Mesenteric fat pad (tissue), 1 donor: ENCODE data around the gene DNAJC7. TPM values are rescaled to one million over a fixed set of nuclear protein-coding genes. Genes with fewer than 3 reads are reported as not detected.

Source experiments
- DNase-seq: peaks from one replicate; pipeline ENCODE4 v3.0.0-alpha.2; 2020; ENCODE audit warnings: low spot score
- long read RNA-seq: library from polyadenylated mRNA; unstranded; transcript quantifications from one replicate; pipeline ENCODE4 v2.0.0, GENCODE V29; 2020
- total RNA-seq: library from RNA; stranded (reverse); fragmentation: NEBNext Ultra II Directional; extraction: Animal tissue kit (Norgen Biotek cat#: 25700); gene quantifications from one replicate; pipeline ENCODE4 v1.2.1, GENCODE V29; 2021
- donor health status: DM: yes; HTN: yes; CAD: no.

The DNAJC7 gene, protein sequence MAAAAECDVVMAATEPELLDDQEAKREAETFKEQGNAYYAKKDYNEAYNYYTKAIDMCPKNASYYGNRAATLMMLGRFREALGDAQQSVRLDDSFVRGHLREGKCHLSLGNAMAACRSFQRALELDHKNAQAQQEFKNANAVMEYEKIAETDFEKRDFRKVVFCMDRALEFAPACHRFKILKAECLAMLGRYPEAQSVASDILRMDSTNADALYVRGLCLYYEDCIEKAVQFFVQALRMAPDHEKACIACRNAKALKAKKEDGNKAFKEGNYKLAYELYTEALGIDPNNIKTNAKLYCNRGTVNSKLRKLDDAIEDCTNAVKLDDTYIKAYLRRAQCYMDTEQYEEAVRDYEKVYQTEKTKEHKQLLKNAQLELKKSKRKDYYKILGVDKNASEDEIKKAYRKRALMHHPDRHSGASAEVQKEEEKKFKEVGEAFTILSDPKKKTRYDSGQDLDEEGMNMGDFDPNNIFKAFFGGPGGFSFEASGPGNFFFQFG
- 74.8 TPM for total RNA-seq
- long read RNA-seq, transcript DNAJC7-203 (14 exons, 2,022 nt), result major isoform, 91 of 187 reads
- long read RNA-seq, partial matches to known transcripts, result 63 of 187 reads
- long read RNA-seq, other reads (novel, unspliced or antisense), result 30 of 187 reads

DNA sequence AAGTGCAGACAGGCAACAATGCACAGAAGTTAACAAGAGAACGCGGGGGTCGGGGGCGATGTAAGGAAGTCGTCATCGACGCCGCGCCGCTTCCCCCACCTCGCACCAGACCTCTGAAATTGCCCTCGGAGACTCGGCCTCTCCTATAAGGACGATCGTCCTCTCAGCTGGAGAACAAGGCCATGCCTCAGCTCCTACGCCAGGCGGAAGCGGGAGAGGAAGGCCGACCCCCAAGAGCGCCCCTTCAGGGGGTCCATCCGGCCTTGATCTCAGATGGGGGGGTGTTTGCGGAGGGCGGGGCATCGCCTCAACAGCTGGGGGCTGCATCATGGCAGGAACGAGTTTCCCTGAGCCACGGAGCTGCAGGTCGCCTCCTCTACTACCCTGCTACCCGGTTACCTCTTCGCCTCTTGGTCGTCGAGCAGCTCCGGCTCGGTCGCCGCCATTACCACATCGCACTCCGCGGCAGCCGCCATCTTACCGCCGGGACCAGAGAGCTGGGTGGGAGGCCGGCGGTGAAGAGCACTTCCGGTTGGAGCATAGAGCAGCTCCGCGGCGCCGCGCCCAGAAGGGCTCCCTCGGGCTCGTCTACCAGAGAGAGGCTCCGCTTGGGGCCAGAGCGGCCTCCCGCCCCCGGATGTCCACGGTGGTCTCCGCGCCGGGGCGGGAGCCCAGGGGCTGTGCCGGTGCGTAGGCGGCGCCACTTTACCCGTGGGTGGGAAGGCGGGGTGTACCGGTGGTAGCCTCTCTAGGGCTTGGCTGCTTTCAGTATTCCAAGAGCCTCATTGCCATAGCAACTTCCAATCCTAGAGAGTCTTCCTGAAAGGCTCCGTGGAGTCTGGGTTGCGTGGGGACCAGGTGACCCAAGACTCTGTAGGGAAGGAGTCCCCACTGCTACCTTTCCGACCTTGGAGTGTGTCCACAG lies at the start of gene DNAJC7:
DNAJC7 (minus strand) TSS at position 499 of the 925 bp plus-strand sequence; CDS start at position 476, 23 bp downstream.
- peak; percentile 98 for DNase-seq

DNA sequence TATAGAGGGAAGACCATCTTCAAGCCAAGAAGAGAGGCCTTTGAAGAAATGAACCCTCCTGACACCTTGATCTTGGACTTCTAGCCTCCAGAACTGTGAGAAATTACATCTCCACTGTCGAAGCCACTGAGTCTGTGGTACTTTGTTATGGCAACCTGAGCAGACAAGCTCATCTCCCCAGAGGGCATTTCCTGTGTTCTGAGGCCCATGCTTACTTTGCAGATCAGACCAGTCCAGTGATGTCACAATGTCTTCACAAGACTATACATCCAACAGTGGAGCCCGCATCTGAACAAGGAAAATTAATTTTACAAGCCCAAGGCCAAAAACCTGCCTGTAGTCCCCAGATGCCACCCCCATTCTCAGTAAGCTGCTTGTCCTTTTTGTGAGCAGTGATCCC lies 48.0 kb upstream of the DNAJC7 start:
- DNase-seq, result no peak

DNA sequence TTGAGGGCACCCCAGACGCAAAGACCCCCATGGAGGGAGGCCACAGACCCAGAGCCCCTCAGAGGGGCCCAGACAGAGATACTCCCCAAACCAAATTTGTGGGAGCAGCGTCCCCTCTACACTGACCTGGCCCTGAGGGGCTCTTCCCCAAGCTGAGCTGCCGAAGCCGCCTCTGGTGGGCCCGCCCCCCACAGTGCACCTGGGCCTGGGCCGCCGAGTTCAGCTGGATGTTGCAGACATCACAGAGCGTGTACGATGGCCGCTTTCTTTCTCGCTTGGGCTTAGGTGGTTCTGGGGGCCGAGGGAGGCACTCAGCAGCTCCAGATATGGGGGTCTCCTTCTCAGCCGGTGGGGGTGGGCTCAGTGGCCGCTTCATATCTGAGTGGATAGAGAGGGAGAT lies 45.4 kb upstream of the DNAJC7 start:
- DNase-seq, result no peak

DNA sequence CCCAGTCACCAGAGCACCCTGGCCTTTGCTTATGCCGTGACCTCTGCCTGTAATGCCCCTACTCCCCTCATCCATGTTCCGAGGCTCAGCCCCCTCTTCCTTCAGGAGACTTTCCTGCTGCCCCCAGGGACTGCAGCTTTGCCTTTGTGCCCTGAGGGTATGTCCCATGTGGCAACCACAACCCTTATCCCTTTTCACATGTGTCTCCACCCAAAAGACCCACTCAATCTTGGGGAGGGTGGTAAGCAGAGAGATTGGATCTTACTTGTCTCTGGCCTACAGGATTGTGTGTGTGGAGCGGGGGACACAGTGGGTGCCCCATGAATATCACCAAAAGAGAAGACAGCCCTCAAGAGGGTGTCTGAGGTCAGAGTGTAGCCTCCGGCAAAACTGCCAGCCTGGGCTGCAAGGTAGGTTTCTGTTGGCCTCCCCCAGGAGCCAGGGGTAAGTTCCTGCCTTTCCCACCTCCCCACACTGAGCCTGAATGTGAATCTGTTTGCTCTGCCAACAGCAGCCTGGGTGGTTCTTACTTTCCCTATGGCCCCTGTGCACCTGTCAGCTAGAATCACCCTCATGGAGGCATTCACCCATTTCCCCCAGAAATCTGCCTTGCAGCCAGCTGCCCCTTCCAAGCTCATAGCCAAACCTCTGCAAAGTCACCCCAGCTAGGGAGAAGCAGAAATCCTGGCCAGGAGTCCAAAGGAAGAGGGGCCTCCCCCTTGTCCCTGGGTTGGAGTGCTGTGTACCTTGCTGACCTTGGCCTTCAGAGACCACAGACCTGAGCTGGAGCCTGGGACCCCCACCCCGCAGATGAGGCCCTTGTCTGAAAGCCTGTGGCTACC lies 44.6 kb upstream of the DNAJC7 start:
- DNase-seq, result no peak

DNA sequence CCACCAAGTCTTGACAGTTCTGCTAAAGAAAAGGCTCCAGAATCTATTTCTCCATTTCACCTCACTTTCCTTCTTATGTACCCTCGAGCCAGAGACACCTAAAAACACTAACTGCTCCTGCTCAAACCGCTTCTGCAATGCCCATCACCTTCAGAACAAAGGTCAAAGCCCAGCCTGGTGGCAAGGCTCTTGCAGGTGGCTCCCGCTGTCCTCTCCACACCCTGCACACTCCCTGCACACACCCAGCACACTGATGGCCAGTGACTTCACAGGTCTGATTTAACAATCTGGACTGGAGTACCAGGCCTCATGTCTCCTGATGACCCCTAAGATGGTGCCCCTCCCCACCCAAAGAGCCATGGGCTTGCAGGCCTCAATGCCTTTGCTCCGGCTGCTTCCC lies 43.0 kb upstream of the DNAJC7 start:
- no peak for DNase-seq

DNA sequence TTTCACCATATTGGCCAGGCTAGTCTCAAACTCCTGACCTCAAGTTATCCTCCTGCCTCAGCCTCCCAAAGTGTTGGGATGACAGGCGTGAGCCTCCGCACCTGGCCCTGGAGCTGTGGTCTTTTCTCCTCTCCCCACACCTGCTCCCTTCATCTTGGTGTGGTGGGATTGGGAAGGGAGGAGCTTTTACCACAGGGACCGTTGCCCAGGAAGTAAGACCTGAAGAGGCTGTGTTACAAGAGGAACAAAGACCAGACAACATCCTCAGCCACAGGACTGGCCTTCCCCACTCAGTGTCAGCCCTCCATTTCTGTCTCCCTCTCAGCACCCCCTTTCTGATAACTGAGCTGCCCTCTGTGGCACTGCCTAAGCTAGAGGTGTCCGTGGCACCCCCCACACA lies 42.6 kb upstream of the DNAJC7 start:
- no peak for DNase-seq

DNA sequence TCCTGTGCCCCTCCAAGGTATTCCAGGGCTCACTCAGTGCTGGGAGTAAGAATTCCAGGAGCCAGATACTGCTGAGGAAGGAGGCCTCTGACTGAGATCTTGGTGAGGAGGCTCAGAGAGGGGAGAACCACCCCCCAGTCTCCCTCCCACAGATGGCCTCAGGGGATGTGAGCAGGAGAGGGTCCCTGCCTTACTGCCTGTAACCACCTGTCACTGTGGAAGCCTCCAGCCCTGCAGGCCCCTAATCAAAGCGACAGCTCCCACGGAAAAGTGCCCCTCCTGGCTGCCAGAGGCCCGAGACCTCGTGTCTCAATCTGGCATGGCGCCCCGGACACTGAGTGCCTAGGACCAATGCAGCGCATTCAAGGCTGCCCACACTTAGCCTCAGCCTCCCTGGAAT lies 40.8 kb upstream of the DNAJC7 start:
- no peak for DNase-seq

DNA sequence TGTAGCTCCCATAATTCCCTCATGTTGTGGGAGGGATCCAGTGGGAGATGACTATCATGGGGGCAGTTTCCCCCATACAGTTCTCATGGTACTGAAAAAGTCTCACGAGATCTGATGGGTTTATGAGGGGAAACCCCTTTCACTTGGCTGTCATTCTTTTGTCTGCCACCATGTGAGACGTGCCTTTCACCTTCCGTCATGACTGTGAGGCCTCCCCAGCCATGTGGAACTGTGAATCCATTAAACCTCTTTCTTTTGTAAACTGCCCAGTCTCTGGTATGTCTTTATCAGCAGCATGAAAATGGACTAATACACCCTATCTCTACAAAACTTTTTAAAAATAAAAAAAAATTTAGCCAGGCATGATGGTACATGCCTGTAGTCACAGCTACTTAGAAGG lies 39.4 kb upstream of the DNAJC7 start:
- DNase-seq, result no peak

DNA sequence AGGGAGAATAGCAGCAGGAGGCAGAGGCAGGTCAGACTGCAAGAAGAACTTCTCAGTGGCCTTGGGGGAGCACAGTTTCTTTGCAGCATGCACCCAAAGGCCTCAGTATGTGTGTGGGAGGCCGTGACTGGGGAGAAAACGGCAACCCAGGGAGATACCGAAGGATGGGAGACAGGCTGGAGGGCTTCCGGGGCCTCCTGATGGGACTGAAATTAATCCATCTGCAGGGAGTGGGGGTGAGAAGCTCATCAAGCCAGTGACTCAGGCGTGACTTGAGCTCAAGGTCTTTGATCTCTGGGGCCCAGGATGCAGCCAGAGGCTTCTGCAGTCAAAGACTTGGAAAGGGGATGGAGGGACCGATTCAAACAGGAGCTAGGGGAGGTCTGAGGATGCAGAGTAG lies 38.3 kb upstream of the DNAJC7 start:
- no peak for DNase-seq

DNA sequence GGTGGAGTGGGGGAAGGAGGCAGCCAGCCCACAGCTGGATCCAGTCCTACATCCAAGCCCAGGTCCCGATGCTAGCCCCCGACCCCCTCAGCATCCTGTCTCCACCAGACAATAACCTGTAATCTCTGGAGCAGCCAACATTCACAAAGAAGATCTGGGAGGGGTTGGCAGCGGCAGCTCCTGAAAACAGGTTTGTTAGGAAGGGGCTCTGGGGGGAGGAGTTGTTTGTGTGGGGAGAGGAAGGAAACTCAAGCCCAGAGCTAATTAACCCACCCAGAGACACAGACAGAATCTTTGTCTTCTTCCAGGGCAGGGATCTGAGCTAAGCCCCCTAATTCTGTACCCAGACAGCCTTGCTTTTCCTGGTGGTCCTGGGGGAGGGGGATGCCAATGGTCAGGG lies 37.8 kb upstream of the DNAJC7 start:
- DNase-seq, result no peak

DNA sequence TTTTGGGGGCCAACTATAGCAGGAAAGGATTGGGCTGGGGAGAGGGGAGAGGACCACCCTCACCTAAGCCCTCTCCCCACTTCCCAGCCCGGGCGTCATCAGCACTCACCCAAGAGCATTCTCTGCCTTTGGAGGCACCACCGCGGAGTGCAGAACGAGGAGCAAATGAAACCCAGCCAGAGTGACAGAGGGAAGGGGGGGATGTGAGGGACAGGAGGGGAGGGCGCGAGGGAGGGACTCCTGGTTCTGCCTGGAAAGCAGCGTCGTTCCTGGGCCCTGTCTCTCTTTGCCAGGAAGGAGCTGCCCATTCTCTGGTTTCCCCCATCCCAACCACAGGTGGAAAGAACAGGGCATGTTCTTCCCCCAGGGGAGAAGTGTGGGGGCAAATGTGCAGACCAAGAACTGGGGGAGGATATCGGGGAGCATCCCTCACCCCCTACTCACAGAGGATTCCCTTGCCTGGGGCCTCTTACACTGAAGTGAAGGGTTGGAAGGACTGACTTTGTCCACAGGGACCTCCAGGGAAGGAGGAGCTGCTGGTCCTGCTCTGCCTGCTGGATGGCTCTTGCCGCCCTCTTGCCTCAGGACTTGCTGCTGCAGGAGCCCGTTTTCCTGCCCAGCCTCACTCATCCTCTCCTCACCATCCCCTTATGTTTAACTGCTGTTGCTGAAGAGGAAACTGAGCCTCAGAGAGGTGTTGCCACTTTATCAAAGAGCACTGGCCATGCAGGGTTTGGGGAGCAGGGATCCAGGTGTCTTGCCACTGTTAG lies 36.7 kb upstream of the DNAJC7 start:
- no peak for DNase-seq

DNA sequence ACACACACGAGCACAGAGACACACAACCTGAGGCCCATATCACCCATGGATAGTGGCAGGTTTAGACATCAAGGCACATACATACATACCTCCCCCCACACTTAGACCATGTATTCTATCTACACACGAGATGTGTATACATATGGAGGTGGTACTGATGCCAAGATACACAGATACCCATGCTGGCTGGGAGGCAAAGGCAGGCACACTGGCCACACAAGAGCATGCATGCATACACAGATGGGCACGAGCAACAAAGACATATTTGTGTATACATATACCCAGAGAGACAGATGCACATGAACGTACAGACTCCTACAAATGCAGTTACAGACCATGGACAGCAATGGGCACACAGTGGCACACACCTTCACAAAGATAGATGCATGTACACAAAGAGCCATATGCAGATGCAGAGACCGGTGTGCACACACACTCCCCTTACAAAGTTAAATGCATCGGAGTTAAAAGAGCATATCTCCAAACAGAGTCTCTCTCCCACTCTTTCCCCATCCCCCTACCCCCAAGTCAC lies 35.2 kb upstream of the DNAJC7 start:
- no peak for DNase-seq

DNA sequence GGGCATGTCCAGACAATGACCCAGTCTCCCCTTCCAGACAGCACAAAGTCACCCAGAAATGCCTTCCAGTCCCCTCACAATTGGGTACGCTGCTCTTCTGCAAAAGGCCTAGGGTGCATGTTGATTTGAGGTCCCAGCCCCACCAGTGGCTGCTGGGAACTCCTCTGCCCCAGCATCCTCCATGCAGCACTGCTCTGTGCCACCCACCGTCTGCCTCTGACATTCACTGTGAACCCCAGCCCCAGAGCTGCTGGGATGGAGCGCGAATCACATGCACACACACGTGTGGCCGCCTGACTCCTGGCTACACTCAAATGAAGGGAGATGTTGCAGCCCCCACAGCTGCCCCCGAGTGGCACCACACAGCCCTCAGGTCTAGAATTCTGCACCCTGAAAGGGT lies 34.4 kb upstream of the DNAJC7 start:
- DNase-seq, result no peak

DNA sequence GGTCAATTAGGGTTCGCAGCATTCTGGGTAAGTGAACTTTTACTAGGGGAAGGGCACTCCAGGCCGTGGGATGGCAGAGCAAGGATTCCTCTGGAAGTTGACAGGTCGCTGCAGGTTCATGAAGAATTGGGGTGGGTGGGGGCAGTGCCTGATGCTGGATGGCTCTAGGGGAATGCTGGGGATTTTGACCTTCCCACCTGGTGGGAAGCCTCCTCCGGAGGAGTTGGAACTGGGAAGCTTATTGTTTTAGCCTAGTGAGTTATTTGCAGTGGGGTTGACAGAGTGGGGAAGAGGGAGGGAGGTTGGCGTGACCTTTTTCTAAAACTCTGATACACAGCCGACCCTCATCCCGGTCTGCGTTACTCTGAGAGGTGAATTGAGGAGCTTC lies 33.8 kb upstream of the DNAJC7 start:
- DNase-seq, result no peak

DNA sequence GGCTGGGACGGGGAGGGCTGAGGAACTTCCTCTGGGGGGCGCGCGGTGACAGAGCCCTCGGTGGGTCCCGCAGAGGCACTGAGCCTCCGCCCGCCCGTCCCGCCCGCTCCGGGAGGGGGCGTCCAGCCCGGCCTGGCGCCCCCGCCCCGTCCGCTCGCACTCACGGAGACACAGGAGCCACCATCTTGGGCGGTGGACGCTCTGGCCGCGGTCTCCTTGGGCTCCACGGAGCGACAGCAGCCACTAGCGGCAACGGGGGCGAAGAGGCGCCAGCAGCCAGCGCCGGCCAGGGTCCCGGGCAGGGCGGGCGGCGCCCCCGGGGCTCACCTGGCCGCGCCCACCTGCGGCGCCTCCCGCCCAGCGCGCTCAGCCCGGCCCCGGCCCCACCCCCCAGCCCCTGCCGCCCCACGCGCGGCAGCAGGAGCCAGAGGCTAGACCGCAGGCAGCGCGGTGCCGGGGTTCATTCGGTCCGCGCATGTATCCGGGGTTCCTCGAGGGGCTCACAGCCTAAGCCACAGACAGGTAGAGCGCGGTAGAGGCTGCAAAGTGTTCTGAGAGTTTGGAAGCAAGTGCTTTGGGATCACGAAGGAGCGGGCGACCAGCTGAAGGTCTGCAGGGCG lies 33.3 kb upstream of the DNAJC7 start, which contains the start of gene C17orf113:
C17orf113 (minus strand) TSS at position 209 of the 620 bp plus-strand sequence. CDS start 7,225 bp downstream, outside the sequence.
- peak; percentile 90 for DNase-seq

DNA sequence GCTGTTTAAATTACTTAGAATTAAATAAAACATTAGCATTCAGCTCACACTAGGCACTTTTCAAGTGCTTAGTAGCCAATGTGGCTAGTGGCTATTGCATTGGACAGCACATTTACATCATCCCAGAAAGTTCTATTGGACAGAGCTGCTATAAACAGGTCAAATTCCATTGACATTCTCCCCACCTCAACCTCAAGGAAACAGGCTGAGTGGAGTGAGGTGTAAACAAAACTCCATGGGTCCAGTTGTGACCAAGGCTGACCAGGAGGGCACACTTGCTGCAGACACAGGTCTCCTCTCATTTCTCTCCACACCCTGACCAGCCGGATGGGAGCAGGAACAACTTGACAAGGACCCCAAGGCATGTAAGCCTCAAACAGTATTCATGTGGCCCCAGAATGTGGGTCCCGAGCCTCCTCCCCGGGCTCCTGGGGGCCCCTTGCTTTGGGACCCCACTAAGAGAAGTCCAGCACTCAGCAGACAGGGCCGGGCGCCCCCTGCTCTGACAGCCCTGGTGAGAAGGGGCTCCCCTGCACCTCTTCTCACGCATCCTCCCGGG lies 32.7 kb upstream of the DNAJC7 start:
- no peak for DNase-seq

DNA sequence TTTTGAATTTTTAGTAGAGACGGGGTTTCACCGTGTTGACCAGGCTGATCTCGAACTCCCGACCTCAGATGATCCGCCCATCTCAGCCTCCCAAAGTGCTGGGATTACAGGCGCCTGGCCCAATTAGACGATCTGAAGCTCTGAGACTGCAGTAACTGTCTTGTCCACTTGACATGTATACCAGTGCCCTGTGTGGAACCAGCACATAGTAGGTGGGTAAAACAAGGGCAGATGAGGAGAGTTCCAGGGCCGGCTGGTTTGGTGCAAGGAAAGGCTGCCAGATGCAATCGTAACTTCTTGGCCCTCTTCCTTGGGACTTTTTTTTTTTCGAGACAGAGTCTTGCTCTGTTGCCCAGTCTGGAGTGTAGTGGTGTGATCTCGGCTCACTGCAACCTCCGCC lies 30.1 kb upstream of the DNAJC7 start:
- DNase-seq, result no peak

DNA sequence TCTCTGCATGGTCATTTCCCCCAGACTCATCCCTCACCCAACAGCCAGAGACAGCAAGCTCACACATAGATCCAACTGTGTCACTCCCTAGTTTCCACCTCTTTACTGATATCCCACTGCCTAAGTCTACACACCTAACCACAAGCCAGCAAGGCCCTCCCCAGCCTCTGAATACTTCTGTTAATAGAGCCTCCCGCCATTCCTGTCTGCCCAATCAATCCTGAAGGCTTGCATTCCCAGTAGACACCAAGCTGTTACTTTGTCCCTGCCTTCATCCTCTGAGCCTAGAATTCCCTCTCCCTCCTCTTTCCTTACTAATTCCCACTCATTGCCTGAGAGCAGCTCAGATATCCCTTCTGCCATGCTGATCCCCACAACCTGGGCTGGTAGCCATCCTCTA lies 28.5 kb upstream of the DNAJC7 start:
- DNase-seq, result no peak
